Measurements from ENCODE around the gene PARL.

DNA sequence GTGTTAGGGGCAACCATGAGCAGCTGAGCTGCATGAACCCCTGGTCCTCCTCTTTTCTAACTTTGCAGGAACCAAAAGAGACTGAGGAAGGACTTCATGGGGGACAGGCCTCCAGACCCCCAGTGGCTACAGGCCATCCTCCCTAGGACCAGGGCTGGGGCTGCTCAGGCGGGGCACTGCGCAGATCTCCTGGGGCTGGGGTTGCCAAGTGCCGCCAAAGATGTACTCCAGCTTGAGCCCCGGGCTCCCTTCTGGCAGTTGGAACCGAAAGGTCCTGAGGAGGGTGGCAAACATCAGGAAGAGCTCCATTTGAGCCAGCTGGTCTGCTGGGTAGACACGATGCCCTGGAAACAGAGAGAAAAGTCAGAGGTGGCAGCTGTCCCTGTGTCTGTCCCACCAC lies 11.1 kb upstream of the PARL start:
- TF ChIP-seq POLR2A (IDR thresholded peaks at IDR 0.05; ENCODE audit: low read depth, low read length), result no peak
- no peak for TF ChIP-seq POLR2AphosphoS5 (IDR thresholded peaks at IDR 0.05; ENCODE audit: low read depth, low read length)
- TF ChIP-seq TAF1 (IDR thresholded peaks at IDR 0.05; ENCODE audit: low read depth, low read length), result no peak
- TF ChIP-seq SPI1 (IDR thresholded peaks at IDR 0.05; ENCODE audit: low read depth, low read length), result no peak
- TF ChIP-seq POU2F2 (IDR thresholded peaks at IDR 0.05; ENCODE audit: low read depth, low read length), result no peak
